ENCODE results near the gene SLC35A2. TPM values are rescaled to one million over a fixed set of nuclear protein-coding genes. Genes with fewer than 3 reads are reported as not detected.

Gene SLC35A2
- total RNA-seq, 4 donors from 2014 or later = 14.0 to 27.9 (median 25.4) TPM

DNA sequence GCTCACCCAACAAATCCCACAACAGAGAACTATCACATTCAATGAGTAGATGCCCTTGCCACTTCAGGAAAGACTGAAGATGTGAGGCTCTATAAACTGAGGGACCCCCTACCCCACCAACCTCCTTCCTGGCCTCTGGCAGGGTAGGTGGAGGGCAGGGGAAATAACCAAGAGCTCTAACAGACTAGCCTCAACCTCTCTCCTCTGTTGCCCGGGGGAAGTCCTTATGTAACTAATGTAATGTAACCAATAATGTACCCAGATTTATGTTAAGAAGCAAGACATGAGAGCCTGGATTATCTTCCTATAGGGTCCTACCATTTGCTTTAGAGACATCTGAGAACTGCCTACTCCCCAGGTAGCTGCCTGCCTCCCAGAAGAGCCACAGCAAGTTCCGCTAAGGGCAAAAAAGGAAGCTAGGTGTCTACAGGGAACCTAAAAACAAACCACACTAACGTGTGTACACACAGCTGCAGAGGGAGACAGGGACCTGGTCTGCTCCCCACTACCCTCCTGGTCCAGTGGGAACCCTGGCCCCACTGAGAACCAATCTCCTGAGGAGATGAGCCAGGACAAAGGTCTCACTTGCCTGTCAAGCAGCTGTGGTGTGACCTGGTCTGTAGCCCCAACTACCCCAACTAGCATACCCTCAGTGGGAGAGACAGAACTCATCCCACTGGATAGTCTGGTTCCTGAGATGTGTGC is 28.2 kb upstream of the SLC35A2 start:
- intact Hi-C loops (cut with DNase I; ENCODE audit: low total_unique reads) = no loop called here
- no peak overlapping the region for H3K4me3 ChIP-seq (ENCODE audit: low read depth, poor library complexity, severe bottlenecking)
- no peak for DNase-seq (ENCODE audit: low spot score in 2 of 2)
- TF ChIP-seq POLR2A (IDR thresholded peaks at IDR 0.05) = no peak
- TF ChIP-seq, protein P1, sequence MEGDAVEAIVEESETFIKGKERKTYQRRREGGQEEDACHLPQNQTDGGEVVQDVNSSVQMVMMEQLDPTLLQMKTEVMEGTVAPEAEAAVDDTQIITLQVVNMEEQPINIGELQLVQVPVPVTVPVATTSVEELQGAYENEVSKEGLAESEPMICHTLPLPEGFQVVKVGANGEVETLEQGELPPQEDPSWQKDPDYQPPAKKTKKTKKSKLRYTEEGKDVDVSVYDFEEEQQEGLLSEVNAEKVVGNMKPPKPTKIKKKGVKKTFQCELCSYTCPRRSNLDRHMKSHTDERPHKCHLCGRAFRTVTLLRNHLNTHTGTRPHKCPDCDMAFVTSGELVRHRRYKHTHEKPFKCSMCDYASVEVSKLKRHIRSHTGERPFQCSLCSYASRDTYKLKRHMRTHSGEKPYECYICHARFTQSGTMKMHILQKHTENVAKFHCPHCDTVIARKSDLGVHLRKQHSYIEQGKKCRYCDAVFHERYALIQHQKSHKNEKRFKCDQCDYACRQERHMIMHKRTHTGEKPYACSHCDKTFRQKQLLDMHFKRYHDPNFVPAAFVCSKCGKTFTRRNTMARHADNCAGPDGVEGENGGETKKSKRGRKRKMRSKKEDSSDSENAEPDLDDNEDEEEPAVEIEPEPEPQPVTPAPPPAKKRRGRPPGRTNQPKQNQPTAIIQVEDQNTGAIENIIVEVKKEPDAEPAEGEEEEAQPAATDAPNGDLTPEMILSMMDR (IDR thresholded peaks at IDR 0.05) = no peak
- 77% methylated on average over 3 of the region's 3 CpGs for WGBS, 2 donors

DNA sequence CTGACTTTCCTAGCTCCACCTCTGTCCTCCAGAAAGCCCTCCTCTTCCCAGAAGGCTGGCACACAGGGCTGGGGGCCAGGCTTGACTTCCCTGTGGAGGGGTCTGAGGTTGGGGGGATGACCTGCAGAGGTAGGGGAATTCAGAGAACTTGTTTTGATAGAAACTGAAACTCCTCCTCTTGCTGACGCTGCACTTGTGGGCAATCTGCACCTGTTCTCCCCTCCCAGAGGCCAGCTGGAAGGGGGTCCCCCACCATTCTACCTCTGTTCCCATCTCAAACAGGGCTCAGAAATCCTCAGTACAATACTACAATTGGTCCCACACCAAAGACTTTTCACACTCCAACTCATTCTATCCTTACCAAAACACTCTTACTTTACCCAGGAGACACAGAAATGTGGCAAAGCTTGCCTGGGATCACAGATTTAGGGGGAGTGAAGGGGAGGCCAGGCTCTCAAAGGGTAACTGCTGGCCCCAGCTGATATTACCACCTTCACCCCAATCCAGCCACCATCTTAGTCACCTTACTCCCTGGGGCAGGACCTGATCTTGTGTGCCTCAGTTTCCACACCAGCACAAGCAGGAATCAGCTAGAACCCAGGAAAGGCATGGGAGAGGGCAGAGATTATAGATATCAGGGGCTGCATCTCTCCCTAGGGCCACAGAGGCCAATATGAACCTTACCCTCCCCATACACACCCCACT is 27.4 kb upstream of the SLC35A2 start:
- intact Hi-C loops (cut with DNase I; ENCODE audit: low total_unique reads) = no loop called here
- H3K4me3 ChIP-seq (ENCODE audit: low read depth, poor library complexity, severe bottlenecking) = no peak overlapping the region
- TF ChIP-seq, protein P1 (IDR thresholded peaks at IDR 0.05) = no peak
- TF ChIP-seq POLR2A (IDR thresholded peaks at IDR 0.05) = no peak
- no peak for DNase-seq (ENCODE audit: low spot score in 2 of 2)
- 69 to 94% methylated on average over 1 of the region's 1 CpG for WGBS, 2 donors

DNA sequence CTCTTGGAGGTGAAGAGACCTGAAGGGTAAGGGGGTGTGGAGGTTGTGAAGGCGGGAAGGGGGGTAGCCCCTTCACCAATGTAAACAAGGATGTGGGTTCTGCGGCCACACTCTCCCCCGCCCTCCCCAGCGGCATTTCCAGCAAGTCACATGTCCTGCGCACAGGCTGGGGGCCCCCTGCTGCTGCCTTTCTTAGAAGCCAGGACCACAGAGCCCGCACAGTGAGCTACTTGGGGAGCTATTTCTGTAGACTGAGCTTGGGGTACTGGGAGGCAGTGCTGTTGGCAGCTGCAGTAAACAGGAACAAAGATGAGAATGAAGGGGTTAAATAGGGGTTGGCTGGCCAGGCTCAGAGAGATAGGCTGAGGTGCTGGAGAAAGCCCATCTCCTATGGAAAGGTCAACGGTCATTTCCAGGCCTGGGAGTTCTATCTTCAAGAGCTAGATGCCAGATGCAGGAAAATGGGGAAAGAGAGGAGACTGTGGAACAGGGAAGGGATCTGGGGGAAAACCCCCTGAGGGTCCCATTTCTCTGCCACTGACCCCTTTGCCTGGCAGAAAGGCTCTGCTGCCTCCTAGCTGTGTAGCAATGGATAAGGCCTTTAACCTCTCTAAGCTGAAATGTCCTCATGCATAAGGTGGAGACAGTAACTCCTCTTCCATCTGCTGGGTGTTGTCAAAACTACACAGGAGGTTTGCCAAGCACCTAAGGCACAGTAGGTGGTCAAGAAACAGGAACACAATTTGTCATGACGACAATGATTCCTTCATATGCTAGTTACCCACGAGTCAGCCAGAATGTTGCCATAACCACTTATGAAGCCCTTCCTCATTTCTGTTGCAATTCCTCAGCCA is 25.8 kb upstream of the SLC35A2 start:
- no peak overlapping the region for H3K4me3 ChIP-seq (ENCODE audit: low read depth, poor library complexity, severe bottlenecking)
- WGBS, 2 donors = 36 to 37% methylated on average over 9 of the region's 9 CpGs
- intact Hi-C loops (cut with DNase I; ENCODE audit: low total_unique reads) = no loop called here
- DNase-seq (ENCODE audit: low spot score in 2 of 2) = peak; percentile 20 to 91
- no peak for TF ChIP-seq POLR2A (IDR thresholded peaks at IDR 0.05)
- TF ChIP-seq, protein P1 (IDR thresholded peaks at IDR 0.05) = no peak

DNA sequence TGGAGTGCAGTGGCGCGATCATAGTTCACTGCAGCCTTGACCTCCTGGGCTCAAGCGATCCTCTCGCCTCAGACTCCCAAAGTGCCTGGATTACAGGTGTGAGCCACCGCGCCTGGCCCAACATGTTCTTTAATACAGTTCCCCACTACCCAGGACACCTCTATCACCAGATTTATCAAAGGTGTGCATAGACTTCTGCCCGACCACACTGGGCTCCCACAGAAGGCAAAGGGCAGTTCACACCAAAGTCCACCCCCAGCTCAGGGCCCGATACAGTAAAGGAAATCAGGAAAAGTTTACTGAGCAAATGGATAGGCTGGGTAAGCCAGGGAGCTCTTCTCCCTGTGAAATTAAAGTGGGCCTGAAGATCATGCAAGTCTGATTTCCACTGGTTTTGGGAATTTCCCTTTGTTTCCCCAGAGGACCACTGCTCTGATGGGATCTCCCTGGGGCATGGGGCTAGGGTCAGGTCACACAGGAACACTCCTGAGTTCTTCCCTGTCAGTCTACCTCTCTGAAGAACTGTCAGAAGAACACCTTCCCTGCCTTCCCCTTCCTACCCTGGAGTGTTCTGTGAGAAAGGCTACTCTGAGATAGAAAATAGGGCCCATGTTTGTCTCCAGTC is 25.1 kb upstream of the SLC35A2 start:
- WGBS, 2 donors = 92 to 96% methylated on average over 7 to 8 of the region's 8 CpGs

DNA sequence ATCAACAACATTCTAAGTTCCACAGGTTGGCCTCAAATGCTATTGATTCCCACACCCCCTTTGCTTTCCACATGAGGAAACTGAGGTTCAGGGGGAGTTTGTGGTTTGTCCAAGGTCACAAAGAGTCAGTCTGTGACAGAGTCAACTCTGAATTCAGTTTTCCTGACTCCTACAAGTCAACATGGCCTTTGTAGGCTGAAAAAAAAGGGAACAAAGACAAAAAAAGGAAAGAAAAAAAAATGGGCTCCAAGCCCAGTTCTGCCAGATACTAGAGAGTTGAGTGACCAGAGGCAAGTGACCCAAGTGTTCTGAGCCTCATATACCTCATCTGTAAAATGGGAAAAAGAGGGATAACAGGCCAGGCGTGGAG is 23.8 kb upstream of the SLC35A2 start:
- intact Hi-C loops (cut with DNase I; ENCODE audit: low total_unique reads) = no loop called here
- H3K4me3 ChIP-seq (ENCODE audit: low read depth, poor library complexity, severe bottlenecking) = no peak overlapping the region
- no peak for DNase-seq (ENCODE audit: low spot score in 2 of 2)
- TF ChIP-seq, protein P1 (IDR thresholded peaks at IDR 0.05) = no peak
- no peak for TF ChIP-seq POLR2A (IDR thresholded peaks at IDR 0.05)
- WGBS, 2 donors = 85 to 88% methylated on average over 1 of the region's 1 CpG

More for the DNA sequence above, 25.1 kb upstream of the SLC35A2 start:
- no peak for DNase-seq (ENCODE audit: low spot score in 2 of 2)
- H3K4me3 ChIP-seq (ENCODE audit: low read depth, poor library complexity, severe bottlenecking) = no peak overlapping the region
- TF ChIP-seq, protein P1 (IDR thresholded peaks at IDR 0.05) = no peak
- no peak for TF ChIP-seq POLR2A (IDR thresholded peaks at IDR 0.05)
- intact Hi-C loops (cut with DNase I; ENCODE audit: low total_unique reads) = no loop called here
